Endodermal cell (in vitro differentiated cells): ENCODE results near the gene TNFRSF25. TPM values are rescaled to one million over a fixed set of nuclear protein-coding genes. Genes with fewer than 3 reads are reported as not detected.
"Not testable (repeated sequence)": the region's sequence is repeated elsewhere in the genome, so short reads cannot be mapped to it uniquely, and the experiment has no call there.

ENCODE experiments used
- DNase-seq: peaks from one replicate; pipeline ENCODE4 v3.0.0-alpha.2; 2017
- H3K27ac ChIP-seq: 2 replicates; pipeline ENCODE4 v1.5.1; 2013; ENCODE audit warnings: mild to moderate bottlenecking, low read depth, low read length, moderate library complexity
- H3K27me3 ChIP-seq: 2 replicates; pipeline ENCODE4 v1.6.1; 2013; ENCODE audit warnings: mild to moderate bottlenecking, low read length, moderate library complexity; ENCODE audit not compliant: insufficient read depth, control insufficient read depth, poor library complexity, severe bottlenecking
- H3K36me3 ChIP-seq: 2 replicates; pipeline ENCODE4 v1.7.0; 2013; ENCODE audit warnings: mild to moderate bottlenecking, low read length, moderate library complexity; ENCODE audit not compliant: control insufficient read depth, insufficient read depth
- H3K4me1 ChIP-seq: one replicate; pipeline ENCODE4 v1.7.0; 2013; ENCODE audit warnings: low read length; ENCODE audit not compliant: control insufficient read depth, insufficient read depth
- H3K4me3 ChIP-seq: 2 replicates; pipeline ENCODE4 v1.5.1; 2013; ENCODE audit warnings: mild to moderate bottlenecking, low read length, moderate library complexity
- H3K9ac ChIP-seq: 2 replicates; pipeline ENCODE4 v1.6.1; 2013; ENCODE audit warnings: mild to moderate bottlenecking, low read length, moderate library complexity; ENCODE audit not compliant: poor library complexity, severe bottlenecking; ENCODE audit errors: extremely low read depth
- H3K9me3 ChIP-seq: 2 replicates; pipeline ENCODE4 v1.6.1; 2013; ENCODE audit warnings: mild to moderate bottlenecking, low read length, moderate library complexity; ENCODE audit not compliant: control insufficient read depth
- H3K27ac Mint-ChIP-seq: 2 replicates; pipeline ENCODE4 v1.8.0; 2020; ENCODE audit warnings: mixed read lengths
- H3K27me3 Mint-ChIP-seq: 2 replicates; pipeline ENCODE4 v1.8.0; 2021; ENCODE audit warnings: mild to moderate bottlenecking, mixed read lengths; ENCODE audit not compliant: insufficient read depth
- H3K36me3 Mint-ChIP-seq: 2 replicates; pipeline ENCODE4 v1.8.0; 2020; ENCODE audit warnings: low read depth, mixed read lengths
- H3K4me1 Mint-ChIP-seq: 2 replicates; pipeline ENCODE4 v1.8.0; 2020; ENCODE audit warnings: mixed read lengths
- H3K4me3 Mint-ChIP-seq: 2 replicates; pipeline ENCODE4 v1.8.0; 2020; ENCODE audit warnings: mild to moderate bottlenecking, moderate library complexity, mixed read lengths
- H3K9me3 Mint-ChIP-seq: 2 replicates; pipeline ENCODE4 v1.8.0; 2020; ENCODE audit warnings: mild to moderate bottlenecking, mixed read lengths
- CTCF ChIP-seq: fragments of 200-600 bp; sonication (generic); conservative IDR thresholded peaks from 2 replicates; pipeline ENCODE4 v1.5.0; 2021; ENCODE audit warnings: antibody characterized with exemption, mild to moderate bottlenecking
- WGBS, 2 experiments: methylation state at CpG; one replicate each; pipeline versions ENCODE4 v1.1.5 to v1.1.7; 2013; ENCODE audit warnings: missing lambda C conversion rate in 2 of 2, mixed read lengths in 1 of 2; ENCODE audit not compliant: insufficient coverage in 1 of 2, insufficient read length in 1 of 2; 5-methylcytosine and 5-hydroxymethylcytosine counted together
- total RNA-seq, 2 donors: library from RNA; stranded (reverse); fragmentation: NEBNext Ultra II Directional in 1 of 2; extraction: Animal tissue kit (Norgen Biotek cat#: 25700) in 1 of 2; gene quantifications; 2 replicates in 1 of 2; 3 replicates in 1 of 2; pipeline ENCODE4 v1.2.1, GENCODE V29; 2021

The TNFRSF25 gene
- total RNA-seq, 2 donors from 2014 or later, result 25.9 to 26.9 TPM

- TF ChIP-seq CTCF, result peak; percentile 21
- H3K27ac Mint-ChIP-seq, H3K36me3 ChIP-seq, H3K4me3 Mint-ChIP-seq, H3K9me3 ChIP-seq, H3K4me1 Mint-ChIP-seq, H3K9me3 Mint-ChIP-seq, H3K4me3 ChIP-seq, H3K36me3 Mint-ChIP-seq, DNase-seq, H3K27ac ChIP-seq, H3K9ac ChIP-seq, H3K4me1 ChIP-seq: not testable (repeated sequence)
- peaks cover 27% of the 10 kb centered on the region for H3K27me3 ChIP-seq
- 86 to 89% methylated on average over 13 to 22 of the region's 22 CpGs for WGBS, 2 experiments
- peaks cover 55% of the 10 kb centered on the region for H3K27me3 Mint-ChIP-seq
These were observed 28.8 kb downstream of the TNFRSF25 start for GRCh38 chr1:6437012-6437700.

GRCh38 chr1:6436277-6436676 lies 29.7 kb downstream of the TNFRSF25 start:
- DNase-seq, H3K4me1 ChIP-seq, H3K4me1 Mint-ChIP-seq, H3K36me3 ChIP-seq, H3K27ac ChIP-seq, H3K9me3 ChIP-seq, H3K4me3 Mint-ChIP-seq, H3K36me3 Mint-ChIP-seq, H3K9ac ChIP-seq, H3K9me3 Mint-ChIP-seq, H3K4me3 ChIP-seq, H3K27ac Mint-ChIP-seq: not testable (repeated sequence)
- 93% methylated on average over 3 of the region's 3 CpGs; no CpG with 5 or more reads in 1 of the 2 experiments for WGBS, 2 experiments
- peaks cover 48% of the 10 kb centered on the region for H3K27me3 Mint-ChIP-seq
- H3K27me3 ChIP-seq, result peaks cover 19% of the 10 kb centered on the region

- Histone ChIP-seq H3K9me3 (no peaks in the 10 kb centered on the region), H3K27ac (no peak overlapping the region), H3K27me3 (peaks cover 16% of the 10 kb centered on the region), H3K9ac (no peak overlapping the region), H3K4me1 (no peaks in the 10 kb centered on the region), H3K4me3 (no peak overlapping the region), H3K36me3 (no peaks in the 10 kb centered on the region)
- Mint-ChIP-seq H3K27ac (no peak overlapping the region), H3K9me3 (no peaks in the 10 kb centered on the region), H3K4me1 (peaks cover 1% of the 10 kb centered on the region), H3K36me3 (no peaks in the 10 kb centered on the region), H3K27me3 (peaks cover 45% of the 10 kb centered on the region), H3K4me3 (no peak overlapping the region)
- TF ChIP-seq CTCF, result no peak
- no peak for DNase-seq
- WGBS, 2 experiments, result 83 to 100% methylated on average over 1 to 3 of the region's 3 CpGs
These were observed 30.4 kb downstream of the TNFRSF25 start for GRCh38 chr1:6435547-6435946.

- no peak for TF ChIP-seq CTCF
- H3K9me3 ChIP-seq, result no peaks in the 10 kb centered on the region
- no peak overlapping the region for H3K4me3 Mint-ChIP-seq
- 88 to 91% methylated on average over 6 to 15 of the region's 15 CpGs for WGBS, 2 experiments
- H3K9me3 Mint-ChIP-seq, result no peaks in the 10 kb centered on the region
- peaks cover 50% of the 10 kb centered on the region for H3K27me3 Mint-ChIP-seq
- H3K27me3 ChIP-seq, result peaks cover 19% of the 10 kb centered on the region
- no peaks in the 10 kb centered on the region for H3K4me1 ChIP-seq
- DNase-seq, result no peak
- H3K9ac ChIP-seq, result no peak overlapping the region
- no peak overlapping the region for H3K27ac Mint-ChIP-seq
- peaks cover 1% of the 10 kb centered on the region for H3K4me1 Mint-ChIP-seq
- no peak overlapping the region for H3K4me3 ChIP-seq
- H3K36me3 ChIP-seq, result no peaks in the 10 kb centered on the region
- H3K27ac ChIP-seq, result no peak overlapping the region
- H3K36me3 Mint-ChIP-seq, result no peaks in the 10 kb centered on the region
These were observed 30.8 kb downstream of the TNFRSF25 start for GRCh38 chr1:6435129-6435528.
